GM11168 (cell line): ENCODE results near the gene PPP1R15A.
"Not testable (repeated sequence)": the region's sequence is repeated elsewhere in the genome, so short reads cannot be mapped to it uniquely, and the experiment has no call there.

Experiments used
- in situ Hi-C: fragments of 300-500 bp; cut with MboI; formaldehyde crosslinking; loops from one replicate; pipeline ENCODE4 v1.12.0; 2022; ENCODE audit warnings: low sequenced_read_pairs; ENCODE audit not compliant: unreplicated experiment

Gene PPP1R15A

DNA sequence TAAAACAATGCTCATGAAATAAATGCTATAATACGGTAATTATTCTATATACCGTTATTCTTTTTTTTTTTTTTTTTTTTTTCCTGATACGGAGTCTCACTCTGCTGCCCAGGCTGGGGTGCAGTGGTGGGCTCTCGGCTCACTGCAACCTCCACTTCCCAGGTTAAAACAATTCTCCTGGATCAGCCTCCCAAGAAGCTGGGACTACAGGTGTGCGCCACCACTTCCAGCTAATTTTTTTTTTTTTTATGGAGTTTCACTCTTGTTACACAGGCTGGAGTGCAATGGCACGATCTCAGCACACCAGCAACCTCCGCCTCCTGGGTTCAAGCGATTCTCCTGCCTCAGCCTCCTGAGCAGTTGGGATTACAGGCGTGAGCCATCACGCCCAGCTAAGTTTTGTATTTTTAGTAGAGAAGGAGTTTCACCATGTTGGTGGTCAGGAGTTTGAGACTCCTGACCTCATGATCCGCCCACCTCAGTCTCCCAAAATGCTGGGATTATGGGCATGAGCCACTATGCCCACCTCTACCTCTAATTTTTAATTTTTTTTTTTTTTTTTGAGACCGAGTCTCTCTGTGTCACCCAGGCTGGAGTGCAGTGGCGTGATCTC is 6.9 kb downstream of the PPP1R15A start:
- in situ Hi-C loops, result no loop called here

DNA sequence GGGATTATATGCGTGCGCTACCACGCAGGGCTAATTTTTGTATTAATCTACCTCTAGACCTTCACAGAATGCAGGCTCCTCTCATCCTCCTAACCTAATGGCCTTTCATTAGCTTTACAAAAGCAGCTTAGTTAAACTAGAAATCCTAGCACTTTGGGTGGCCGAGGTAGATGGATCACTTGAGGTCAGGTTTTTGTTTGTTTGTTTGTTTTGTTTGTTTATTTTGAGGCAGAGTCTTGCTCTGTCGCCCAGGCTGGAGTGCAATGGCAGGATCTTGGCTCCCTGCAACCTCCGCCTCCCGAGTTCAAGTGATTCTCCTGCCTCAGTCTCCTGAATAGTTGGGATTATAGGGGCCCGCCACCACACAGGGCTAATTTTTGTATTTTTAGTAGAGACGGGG is 7.5 kb downstream of the PPP1R15A start:
- in situ Hi-C loops, result not testable (repeated sequence)

DNA sequence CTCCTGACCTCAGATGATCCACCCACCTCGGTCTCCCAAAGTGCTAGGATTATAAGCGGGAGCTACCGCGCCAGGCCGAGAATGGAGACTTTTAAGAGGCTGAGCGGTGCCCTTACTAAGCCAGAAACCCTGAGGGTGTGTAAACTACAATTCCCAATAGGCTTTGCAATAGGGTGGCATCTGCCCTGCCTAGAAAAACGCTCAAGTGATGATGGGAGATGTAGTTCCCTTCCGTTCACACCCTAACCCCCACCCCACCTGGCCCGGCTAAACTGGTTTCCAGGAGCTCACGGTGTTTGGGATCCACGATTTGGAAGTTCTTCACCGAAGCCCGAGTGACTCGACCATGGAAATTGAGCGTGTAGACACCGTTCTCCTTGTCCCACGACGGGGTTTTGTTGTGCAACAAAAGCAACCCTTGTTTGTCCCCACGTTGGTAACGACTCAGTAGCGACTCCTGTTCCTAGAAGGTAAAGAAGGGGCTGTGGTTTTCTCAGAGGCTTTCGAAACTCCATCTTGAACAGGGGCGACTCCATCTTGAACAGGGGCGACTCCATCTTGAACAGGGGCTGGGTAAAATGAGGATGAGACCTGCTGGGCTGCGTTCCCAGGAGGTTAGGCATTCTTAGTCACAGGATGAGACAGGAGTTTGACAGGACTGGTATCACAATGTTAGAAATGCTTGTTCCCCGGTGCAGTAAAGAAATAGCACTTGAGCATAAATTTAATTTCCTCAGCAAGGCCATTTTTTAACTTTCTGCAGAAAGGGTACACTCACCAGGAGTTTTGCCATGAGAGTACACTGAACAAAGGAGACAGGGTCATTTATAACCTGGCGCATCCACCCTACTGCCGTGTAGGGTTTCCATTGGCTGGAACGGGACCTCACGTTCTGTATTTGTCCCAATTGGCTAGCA is 9.8 kb downstream of the PPP1R15A start:
- in situ Hi-C loops, result no loop called here

DNA sequence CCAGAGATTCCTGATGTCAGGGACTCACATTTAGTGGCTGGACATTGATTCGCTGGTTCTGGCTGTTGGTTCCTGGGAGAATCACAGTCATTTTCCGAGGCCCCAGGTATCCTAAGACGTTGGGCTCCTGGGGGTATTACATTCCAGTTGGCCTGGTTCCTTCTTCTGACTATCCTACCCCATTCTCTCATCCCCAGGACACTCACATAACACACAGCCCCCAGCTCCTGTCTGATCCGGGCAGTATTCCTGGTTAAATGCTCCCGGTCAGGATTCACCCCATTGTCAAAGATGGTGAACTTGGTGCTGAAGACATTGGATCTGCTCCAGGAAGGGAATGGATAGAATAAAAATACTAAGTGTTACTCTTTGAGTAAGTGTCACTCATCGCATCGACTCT is 11.5 kb downstream of the PPP1R15A start:
- in situ Hi-C loops, result no loop called here

DNA sequence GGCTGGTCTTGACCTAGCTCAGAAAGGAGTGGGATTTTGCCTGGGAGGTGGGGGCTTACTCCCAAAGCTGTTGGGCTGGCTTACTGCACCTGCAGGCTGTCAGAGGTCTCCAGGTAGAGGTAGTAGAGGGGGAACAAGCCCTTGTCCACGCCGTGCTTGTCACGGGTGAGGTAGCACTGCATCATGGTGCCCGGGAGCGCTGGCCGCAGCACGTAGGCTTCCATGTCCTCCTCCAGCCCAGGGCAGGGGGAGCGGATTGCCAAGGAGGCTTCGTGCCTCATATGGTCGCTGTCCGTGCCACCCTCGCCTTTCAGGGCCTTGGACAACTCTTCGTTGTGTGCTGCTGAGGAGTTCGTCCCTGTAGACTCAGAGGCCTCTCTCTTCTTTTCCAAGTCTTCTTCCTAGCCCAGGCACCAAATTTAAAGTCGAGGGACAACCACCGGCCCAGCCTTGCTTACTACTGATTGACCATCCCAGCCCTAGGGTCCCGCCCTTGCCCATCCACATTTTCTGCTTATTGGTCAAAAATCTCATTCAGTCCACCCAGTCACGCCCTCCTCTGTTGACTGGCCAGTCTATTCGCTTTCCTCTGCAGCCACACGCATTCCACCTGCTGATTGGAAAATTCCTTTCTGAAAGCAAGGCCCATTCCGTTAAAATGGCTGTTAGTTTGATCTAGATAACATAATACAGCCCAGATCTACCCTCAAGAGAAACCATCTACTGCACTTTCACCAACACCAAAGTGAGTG is 15.8 kb downstream of the PPP1R15A start:
- in situ Hi-C loops, result no loop called here

DNA sequence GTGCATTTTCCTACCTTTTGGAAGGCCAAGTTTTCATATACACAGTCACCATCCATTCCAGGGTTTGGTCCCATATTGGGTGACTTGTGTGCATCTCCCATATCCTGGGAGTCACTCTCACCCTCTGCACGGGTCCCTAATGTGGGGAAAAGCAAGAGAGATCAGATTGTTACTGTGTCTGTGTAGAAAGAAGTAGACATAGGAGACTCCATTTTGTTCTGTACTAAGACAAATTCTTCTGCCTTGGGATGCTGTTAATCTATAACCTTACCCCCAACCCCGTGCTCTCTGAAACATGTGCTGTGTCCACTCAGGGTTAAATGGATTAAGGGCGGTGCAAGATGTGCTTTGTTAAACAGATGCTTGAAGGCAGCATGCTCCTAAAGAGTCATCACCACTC is 17.3 kb downstream of the PPP1R15A start:
- in situ Hi-C loops, result not testable (repeated sequence)

DNA sequence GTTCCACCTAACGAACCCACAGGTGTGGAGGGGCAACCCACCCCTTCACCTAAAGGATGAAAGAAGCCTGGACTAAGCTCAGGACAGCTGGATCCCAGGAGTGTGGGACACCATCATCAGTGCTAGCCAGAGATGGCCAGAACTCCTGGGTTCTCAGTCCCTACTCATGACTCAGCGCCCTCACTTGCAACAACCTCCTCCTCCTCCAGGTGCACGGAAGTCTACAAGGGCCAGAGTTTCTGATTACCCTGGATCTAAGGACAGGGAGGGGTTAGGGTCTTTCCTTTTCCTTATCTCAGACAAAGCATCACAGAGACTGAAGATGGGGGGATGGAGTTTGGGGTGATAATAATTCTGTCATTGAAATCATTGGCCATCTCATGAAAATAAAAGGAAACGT is 18.3 kb downstream of the PPP1R15A start:
- in situ Hi-C loops, result no loop called here

DNA sequence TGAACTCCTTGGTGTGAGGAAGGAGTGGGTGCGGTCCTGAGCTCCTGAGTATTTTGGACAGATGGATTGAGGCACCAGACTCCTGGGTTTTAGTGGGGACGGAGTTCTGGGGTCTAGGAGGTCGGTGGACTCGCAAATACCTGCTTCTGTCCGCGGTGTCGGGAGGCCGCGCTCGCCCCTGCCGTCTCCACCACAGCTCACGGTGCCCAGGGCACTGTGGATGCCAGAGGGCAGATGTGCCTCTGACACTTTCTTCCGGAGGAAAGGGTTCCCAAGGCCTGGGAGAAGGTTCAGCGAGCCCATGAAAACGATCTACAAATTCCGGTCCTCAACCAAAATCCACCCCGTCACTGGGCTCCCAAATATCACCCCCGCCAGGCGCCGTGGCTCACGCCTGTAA is 23.0 kb downstream of the PPP1R15A start:
- in situ Hi-C loops, result no loop called here

DNA sequence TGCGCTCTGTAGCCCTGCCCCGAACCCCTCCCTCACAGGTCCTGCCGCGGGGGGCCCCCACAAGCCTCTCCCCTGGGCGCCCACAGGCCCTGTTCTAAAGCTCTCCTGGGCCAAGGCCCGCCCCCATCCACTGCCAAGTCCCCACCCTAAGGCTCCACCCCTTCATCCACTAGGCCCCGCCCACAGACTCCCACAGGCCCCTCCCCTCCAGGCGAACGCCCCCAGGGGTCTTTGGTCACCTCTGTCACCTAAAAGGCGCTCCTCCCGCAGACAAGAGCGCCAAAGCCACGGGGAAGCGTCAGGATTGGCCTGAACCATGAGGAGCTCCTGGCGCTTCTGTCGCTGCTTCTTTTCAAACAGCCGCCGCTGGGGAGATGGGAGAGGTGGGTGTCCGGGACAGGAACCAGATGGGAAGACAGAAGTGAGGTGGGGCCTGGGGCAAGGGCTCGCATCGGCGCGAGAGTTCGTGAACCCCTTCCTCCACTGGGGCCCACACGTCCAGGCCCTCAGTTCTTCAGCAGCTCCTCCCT is 24.0 kb downstream of the PPP1R15A start:
- in situ Hi-C loops, result no loop called here

DNA sequence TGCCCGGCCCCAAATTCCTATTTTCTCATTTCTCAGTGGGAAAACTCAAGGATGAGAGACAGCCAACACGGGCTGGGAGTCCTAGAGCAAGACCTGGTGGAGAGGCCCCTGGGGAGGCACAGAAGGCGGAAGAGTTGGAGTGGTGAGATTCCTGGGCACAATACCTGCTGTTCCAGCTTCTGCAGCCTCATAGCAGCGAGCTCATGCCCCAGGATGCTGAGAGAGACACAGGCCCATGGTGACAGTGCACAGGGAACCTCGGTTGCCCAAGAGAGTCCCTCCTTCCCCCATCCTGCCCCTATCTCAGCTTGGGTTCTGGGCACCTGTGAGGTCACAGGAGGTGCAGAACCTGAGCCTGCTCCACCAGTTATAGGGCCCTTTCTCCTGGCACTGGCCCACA is 25.0 kb downstream of the PPP1R15A start:
- in situ Hi-C loops, result no loop called here

DNA sequence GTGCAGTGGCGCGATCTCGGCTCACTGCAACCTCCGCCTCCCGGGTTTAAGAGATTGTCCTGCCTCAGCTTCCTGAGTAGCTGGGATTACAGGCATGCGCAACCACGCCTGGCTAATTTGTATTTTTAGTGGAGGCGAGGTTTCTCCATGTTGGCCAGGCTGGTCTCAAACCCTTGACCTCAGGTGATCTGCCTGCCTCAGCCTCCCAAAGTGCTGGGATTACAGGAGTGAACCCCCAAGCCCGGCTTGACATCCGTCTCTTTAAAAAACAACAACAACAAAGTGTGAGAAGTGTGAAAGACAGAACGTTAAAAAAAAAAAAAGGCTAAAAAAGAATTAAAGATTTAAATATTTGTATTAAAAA is 27.1 kb downstream of the PPP1R15A start:
- in situ Hi-C loops, result not testable (repeated sequence)

DNA sequence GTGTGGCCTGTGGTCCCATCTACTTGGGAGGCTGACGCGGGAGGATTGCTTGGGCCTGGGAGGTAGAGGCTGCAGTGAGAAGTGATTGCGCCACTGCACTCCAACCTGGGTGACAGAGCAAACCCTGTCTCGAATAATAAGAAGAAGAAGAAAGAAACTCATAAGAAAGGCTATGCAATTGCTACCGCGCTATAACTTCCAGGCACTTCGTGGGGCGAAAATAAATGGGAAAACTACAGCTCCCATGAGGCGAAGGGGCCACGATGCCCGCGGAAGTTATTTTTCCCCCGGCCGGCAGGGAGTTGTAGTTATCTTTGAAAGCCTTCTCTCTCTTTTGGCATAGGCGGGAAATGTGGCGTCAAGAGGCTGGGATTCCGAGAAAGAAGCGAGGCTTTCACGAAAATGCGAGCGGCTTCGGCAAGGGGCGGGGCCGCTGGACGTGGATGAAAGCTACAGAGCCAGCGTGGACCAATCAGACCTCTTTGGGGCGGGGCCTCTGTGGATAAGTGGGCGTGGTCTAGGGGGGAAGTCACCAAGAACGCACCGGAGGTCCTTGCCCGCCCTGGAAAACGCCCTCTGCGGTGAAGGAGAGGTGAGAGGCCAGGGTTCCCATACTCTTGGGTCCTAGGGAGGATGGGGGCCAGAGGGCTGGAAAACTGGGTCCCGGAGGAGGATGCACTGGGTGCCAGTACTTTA is 27.7 kb downstream of the PPP1R15A start, which contains the start of gene NUCB1:
NUCB1 (plus strand) TSS at position 532 of the 696 bp plus-strand sequence. CDS start 485 bp downstream, outside the sequence.
- in situ Hi-C loops, result no loop called here

DNA sequence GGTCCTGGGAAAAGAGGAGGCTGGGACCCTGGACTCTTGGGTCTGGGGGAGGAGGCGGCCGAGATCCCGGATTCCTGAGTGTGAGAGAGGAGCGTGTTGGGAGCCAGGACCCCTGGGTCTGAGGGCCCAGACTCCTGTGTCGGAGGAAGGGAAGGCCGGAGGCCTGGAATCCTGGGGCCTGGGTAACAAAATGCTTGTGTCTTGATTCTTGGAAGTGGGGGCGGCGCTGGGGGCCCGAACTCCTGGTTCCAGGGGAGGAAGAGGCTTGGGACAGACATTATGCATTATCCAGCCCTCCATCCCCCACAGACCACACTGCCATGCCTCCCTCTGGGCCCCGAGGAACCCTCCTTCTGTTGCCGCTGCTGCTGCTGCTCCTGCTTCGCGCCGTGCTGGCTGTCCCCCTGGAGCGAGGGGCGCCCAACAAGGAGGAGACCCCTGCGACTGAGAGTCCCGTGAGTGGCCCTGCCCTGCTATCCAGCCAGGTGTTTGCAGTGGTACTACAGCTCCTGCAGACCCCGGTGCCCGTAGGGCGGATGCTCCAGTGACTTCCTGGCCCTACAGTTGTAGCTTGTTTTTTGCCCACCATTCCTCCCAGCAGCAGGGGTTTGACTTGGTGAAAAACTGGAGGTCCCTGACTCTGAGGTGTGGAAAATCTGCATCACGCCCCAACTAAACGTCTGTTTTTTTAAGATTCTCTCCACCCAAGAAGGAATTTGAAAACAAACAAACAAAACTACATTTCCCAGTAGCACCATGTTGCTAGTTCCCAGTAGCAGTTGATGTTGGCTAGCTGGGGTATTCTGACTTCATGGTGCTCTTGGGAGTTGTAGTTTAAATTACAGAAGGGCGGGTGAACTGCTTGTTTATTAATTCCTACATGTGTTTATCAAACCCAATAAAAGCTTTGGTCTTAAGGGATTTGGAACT is 28.5 kb downstream of the PPP1R15A start:
- in situ Hi-C loops, result no loop called here

DNA sequence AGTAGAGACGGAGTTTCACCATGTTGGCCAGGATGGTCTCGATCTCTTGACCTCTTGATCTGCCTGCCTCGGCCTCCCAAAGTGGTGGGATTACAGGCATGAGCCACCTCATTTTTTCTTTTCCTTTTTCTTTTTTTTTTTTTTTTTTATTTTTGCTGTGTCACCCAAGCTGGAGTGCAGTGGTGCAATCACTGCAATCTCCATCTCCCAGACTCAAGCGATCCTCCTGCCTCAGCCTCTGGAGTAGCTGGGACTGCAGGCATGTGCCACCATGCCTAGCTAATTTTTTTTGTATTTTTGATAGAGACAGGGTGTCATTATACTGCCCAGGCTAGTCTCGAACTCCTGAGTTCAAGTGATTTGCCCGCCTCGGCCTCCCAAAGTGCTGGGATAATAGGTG is 30.1 kb downstream of the PPP1R15A start:
- in situ Hi-C loops, result not testable (repeated sequence)

DNA sequence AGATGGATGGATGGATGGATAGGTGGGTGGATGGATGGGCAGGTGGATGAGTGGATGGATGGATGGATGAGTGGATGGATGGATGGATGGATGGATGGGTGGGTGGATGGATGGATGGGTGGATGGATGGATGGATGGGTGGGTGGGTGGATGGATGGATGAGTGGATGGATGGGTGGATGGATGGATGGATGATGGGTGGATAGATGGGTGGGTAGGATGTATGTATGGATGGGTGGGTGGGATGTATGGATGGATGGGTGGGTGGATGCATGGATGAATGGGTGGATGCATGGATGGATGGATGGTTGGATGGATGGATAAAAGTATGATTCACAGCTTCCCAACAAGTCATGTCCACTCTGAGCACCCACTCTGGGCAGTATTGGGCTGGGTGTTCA is 31.6 kb downstream of the PPP1R15A start:
- in situ Hi-C loops, result not testable (repeated sequence)

DNA sequence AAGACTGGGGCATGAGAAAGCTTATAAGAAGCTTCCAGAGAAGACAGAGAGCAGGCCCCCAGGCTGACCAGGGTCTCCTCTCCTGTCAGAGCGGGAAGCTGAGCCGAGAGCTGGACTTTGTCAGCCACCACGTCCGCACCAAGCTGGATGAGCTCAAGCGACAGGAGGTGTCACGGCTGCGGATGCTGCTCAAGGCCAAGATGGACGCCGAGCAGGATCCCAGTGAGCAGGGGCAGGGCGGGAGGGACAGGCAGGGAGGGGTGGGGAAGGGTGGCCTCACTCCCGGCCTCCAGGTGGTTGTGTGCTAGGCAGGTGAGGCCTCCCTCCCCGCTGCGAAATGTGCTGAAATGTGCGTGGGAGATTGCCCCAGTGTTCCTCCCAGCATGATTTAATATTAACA is 33.4 kb downstream of the PPP1R15A start:
- in situ Hi-C loops, result no loop called here

DNA sequence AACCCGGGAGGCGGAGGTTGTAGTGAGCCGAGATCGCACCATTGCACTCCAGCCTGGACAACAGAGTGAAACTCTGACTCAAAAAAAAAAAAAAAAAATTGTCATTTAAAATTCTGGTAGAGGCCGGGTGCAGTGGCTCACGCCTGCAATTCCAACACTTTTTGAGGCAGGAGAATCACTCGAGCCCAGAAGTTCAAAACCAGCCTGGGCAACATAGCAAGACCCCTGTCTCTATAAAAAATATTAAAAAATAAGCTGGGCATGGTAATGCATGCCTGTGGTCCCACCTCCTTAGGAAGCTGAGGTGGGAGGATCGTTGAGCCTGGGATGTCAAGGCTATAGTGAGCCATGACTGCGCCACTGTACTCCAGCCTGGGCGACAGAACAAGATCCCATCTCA is 34.1 kb downstream of the PPP1R15A start:
- in situ Hi-C loops, result no loop called here

DNA sequence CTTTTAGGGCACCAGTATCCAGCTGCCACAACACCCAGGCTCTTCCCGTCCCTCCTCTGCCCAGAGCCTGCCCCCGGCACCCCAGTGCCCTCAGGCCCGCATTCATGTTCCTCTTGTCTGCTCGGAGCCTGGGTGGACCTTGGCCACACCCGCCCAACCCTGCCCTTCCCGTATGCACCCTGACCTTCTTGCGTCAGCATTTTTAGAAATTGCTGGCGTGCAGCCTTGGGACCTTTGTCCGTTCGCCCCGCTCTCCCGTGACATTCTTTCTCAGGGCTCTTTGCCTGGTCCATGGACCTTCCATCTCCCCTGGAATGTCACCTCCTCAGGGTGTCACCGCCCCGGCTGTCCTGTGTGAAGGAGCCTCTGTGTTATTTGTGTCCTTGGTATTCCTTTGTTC is 35.5 kb downstream of the PPP1R15A start:
- in situ Hi-C loops, result no loop called here

DNA sequence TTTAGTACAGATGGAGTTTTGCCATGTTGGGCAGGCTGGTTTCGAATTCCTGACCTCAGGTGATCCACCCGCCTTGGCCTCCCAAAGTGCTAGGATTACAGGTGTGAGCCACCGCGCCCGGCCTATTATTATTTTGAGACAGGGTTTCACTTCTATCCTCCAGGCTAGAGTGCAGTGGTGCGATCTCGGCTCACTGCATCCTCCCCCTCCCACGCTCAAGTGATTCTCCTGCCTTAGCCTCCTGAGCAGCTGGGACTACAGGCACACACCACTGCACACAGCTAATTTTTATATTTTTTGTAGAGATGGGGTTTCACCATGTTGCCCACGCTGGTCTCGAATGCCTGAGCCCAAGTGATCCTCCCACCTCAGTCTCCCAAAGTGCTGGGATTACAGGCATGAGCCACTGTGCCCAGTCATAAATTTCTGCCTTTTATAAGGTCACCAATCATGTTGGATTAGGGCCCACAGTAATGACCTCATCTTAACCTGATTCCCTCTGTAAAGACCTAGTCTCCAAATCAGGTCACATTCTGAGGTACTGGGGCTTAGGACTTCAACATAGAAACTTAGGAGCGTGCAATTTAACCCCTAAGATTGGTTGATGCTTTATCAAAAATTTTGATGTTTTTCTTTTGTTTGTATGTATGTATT is 37.3 kb downstream of the PPP1R15A start:
- in situ Hi-C loops, result not testable (repeated sequence)
